ENCODE data around the gene CARTPT.

CARTPT gene

GRCh38 chr5:71719063-71719964 lies at the start of gene CARTPT:
CARTPT (plus strand) TSS chr5:71719275; CDS start chr5:71719294, 19 bp downstream.
- DNase-seq (ENCODE audit: low read depth, low spot score), result no peak

GRCh38 chr5:71677977-71678376 lies 41.1 kb upstream of the CARTPT start:
- DNase-seq (ENCODE audit: low read depth, low spot score), result no peak

GRCh38 chr5:71679714-71680113 lies 39.4 kb upstream of the CARTPT start:
- no peak for DNase-seq (ENCODE audit: low read depth, low spot score)

- DNase-seq (ENCODE audit: low read depth, low spot score), result no peak
Measured at GRCh38 chr5:71680510-71680909, 38.6 kb upstream of the CARTPT start.

GRCh38 chr5:71681296-71681695 lies 37.8 kb upstream of the CARTPT start:
- no peak for DNase-seq (ENCODE audit: low read depth, low spot score)

- no peak for DNase-seq (ENCODE audit: low read depth, low spot score)
Measured at GRCh38 chr5:71684309-71684708, 34.8 kb upstream of the CARTPT start.

- no peak for DNase-seq (ENCODE audit: low read depth, low spot score)
Measured at GRCh38 chr5:71693828-71694427, 25.1 kb upstream of the CARTPT start.

GRCh38 chr5:71695071-71695470 lies 24.0 kb upstream of the CARTPT start:
- no peak for DNase-seq (ENCODE audit: low read depth, low spot score)

GRCh38 chr5:71695595-71695994 lies 23.5 kb upstream of the CARTPT start:
- DNase-seq (ENCODE audit: low read depth, low spot score), result no peak

GRCh38 chr5:71697967-71698366 lies 21.1 kb upstream of the CARTPT start:
- no peak for DNase-seq (ENCODE audit: low read depth, low spot score)

GRCh38 chr5:71699233-71699632 lies 19.8 kb upstream of the CARTPT start:
- DNase-seq (ENCODE audit: low read depth, low spot score), result no peak

GRCh38 chr5:71699751-71700150 lies 19.3 kb upstream of the CARTPT start:
- DNase-seq (ENCODE audit: low read depth, low spot score), result no peak

GRCh38 chr5:71700803-71701202 lies 18.3 kb upstream of the CARTPT start:
- DNase-seq (ENCODE audit: low read depth, low spot score), result no peak

GRCh38 chr5:71701407-71701806 lies 17.7 kb upstream of the CARTPT start:
- DNase-seq (ENCODE audit: low read depth, low spot score), result no peak

GRCh38 chr5:71703941-71704340 lies 15.1 kb upstream of the CARTPT start:
- DNase-seq (ENCODE audit: low read depth, low spot score), result no peak

- no peak for DNase-seq (ENCODE audit: low read depth, low spot score)
Measured at GRCh38 chr5:71705421-71705820, 13.7 kb upstream of the CARTPT start.

- DNase-seq (ENCODE audit: low read depth, low spot score), result no peak
Measured at GRCh38 chr5:71706906-71707305, 12.2 kb upstream of the CARTPT start.

GRCh38 chr5:71711610-71712009 lies 7.5 kb upstream of the CARTPT start:
- no peak for DNase-seq (ENCODE audit: low read depth, low spot score)

GRCh38 chr5:71714911-71715310 lies 4.2 kb upstream of the CARTPT start:
- no peak for DNase-seq (ENCODE audit: low read depth, low spot score)

- DNase-seq (ENCODE audit: low read depth, low spot score), result no peak
Measured at GRCh38 chr5:71727978-71728377, 8.9 kb downstream of the CARTPT start.

GRCh38 chr5:71731015-71731414 lies 11.9 kb downstream of the CARTPT start:
- DNase-seq (ENCODE audit: low read depth, low spot score), result no peak

GRCh38 chr5:71732011-71732410 lies 12.9 kb downstream of the CARTPT start:
- no peak for DNase-seq (ENCODE audit: low read depth, low spot score)

- DNase-seq (ENCODE audit: low read depth, low spot score), result no peak
Measured at GRCh38 chr5:71734141-71734540, 15.1 kb downstream of the CARTPT start.
